NOMO-1 treated with DMSO at 0.1 percent for 48 hours (cell line): ENCODE results near the gene GPC6.

Experiments
- DNase-seq: peaks from one replicate; lab custom pipeline; 2025; ENCODE audit not compliant: unreplicated experiment; lab: John Stamatoyannopoulos, UW

The GPC6 gene

GRCh38 chr13:93230261-93230855, 3.8 kb downstream of the GPC6 start:
- DNase-seq, result no peak

- DNase-seq, result no peak
These were observed 5.3 kb downstream of the GPC6 start for GRCh38 chr13:93231867-93232266.

- no peak for DNase-seq
These were observed 7.4 kb downstream of the GPC6 start for GRCh38 chr13:93233997-93234416.

GRCh38 chr13:93234459-93234858, 7.9 kb downstream of the GPC6 start:
- DNase-seq, result no peak

- no peak for DNase-seq
These were observed 8.8 kb downstream of the GPC6 start for GRCh38 chr13:93235258-93236015.

GRCh38 chr13:93238711-93239110, 12.1 kb downstream of the GPC6 start:
- no peak for DNase-seq

GRCh38 chr13:93243375-93244063, 16.9 kb downstream of the GPC6 start:
- no peak for DNase-seq

- DNase-seq, result no peak
These were observed 17.7 kb downstream of the GPC6 start for GRCh38 chr13:93244141-93244917.

- no peak for DNase-seq
These were observed 18.3 kb downstream of the GPC6 start for GRCh38 chr13:93244918-93245280.

GRCh38 chr13:93246069-93246468, 19.5 kb downstream of the GPC6 start:
- DNase-seq, result no peak

- no peak for DNase-seq
These were observed 22.0 kb downstream of the GPC6 start for GRCh38 chr13:93248627-93249047.

- DNase-seq, result no peak
These were observed 23.0 kb downstream of the GPC6 start for GRCh38 chr13:93249364-93250306.

GRCh38 chr13:93254775-93255174, 28.2 kb downstream of the GPC6 start:
- DNase-seq, result no peak

- no peak for DNase-seq
These were observed 30.4 kb downstream of the GPC6 start for GRCh38 chr13:93256998-93257397.

GRCh38 chr13:93259527-93260080, 33.0 kb downstream of the GPC6 start:
- no peak for DNase-seq

- DNase-seq, result no peak
These were observed 34.0 kb downstream of the GPC6 start for GRCh38 chr13:93260591-93260990.

- no peak for DNase-seq
These were observed 36.2 kb downstream of the GPC6 start for GRCh38 chr13:93262729-93263345.

GRCh38 chr13:93264876-93265275, 38.3 kb downstream of the GPC6 start:
- no peak for DNase-seq

- DNase-seq, result no peak
These were observed 39.2 kb downstream of the GPC6 start for GRCh38 chr13:93265800-93266199.

- DNase-seq, result no peak
These were observed 40.1 kb downstream of the GPC6 start for GRCh38 chr13:93266681-93267080.
